IMR-90 (cell line): Measurements from ENCODE around the gene ADGRA3. TPM values are rescaled to one million over a fixed set of nuclear protein-coding genes. Genes with fewer than 3 reads are reported as not detected.

Experiments
- ATAC-seq: fragments of 200-7000 bp; cut with Tn5 transposase; 2 replicates; pipeline ENCODE4 v1.9.1; 2020; ENCODE audit warnings: low read depth, mild to moderate bottlenecking, moderate library complexity
- BruUV-seq: library from RNA; stranded (reverse); fragments of 400-500 nt; replicated peaks from 2 replicates; lab custom pipeline; 2021; lab: Mats Ljungman, UMichigan
- CTCF ChIA-PET: fragments of 300-600 bp; formaldehyde crosslinking; extraction: SDS; loops from one replicate; lab custom pipeline; 2021; ENCODE audit warnings: antibody characterized with exemption; lab: Yijun Ruan, JAX
- POLR2A ChIA-PET: fragments of 300-600 bp; sonication (Branson Sonifier 250); formaldehyde crosslinking; loops from one replicate; lab custom pipeline; 2022; ENCODE audit warnings: antibody characterized with exemption; ENCODE audit not compliant: unreplicated experiment; lab: Charles Lee
- DNase-seq: peaks from one replicate; pipeline ENCODE4 v3.0.0; 2013
- H2AFZ ChIP-seq: replicated peaks from 2 replicates; pipeline ENCODE3; 2013; ENCODE audit warnings: low read length, mild to moderate bottlenecking; ENCODE audit not compliant: poor library complexity
- H2AK5ac ChIP-seq: 2 replicates; pipeline ENCODE4 v1.6.1; 2013; ENCODE audit warnings: low read depth, low read length, inconsistent platforms
- H2AK9ac ChIP-seq: replicated peaks from 2 replicates; pipeline ENCODE3; 2013; ENCODE audit warnings: mild to moderate bottlenecking, low read depth, low read length, moderate library complexity; ENCODE audit not compliant: poor library complexity
- H2BK120ac ChIP-seq: 2 replicates; pipeline ENCODE4 v1.6.1; 2013; ENCODE audit warnings: low read depth, low read length, inconsistent platforms
- H2BK15ac ChIP-seq: 3 replicates; pipeline ENCODE4 v1.6.1; 2013; ENCODE audit warnings: low read depth, low read length, inconsistent platforms
- H2BK20ac ChIP-seq: 2 replicates; pipeline ENCODE4 v1.6.1; 2013; ENCODE audit warnings: low read depth, mild to moderate bottlenecking, inconsistent platforms, low read length, moderate library complexity
- H2BK5ac ChIP-seq: 2 replicates; pipeline ENCODE4 v1.6.1; 2013; ENCODE audit warnings: mild to moderate bottlenecking, low read depth, low read length, inconsistent platforms; ENCODE audit not compliant: poor library complexity, severe bottlenecking
- H3K14ac ChIP-seq: replicated peaks from 2 replicates; pipeline ENCODE4 v1.6.1; 2013; ENCODE audit warnings: low read depth, low read length, inconsistent platforms
- H3K18ac ChIP-seq: 2 replicates; pipeline ENCODE4 v1.6.1; 2013; ENCODE audit warnings: low read depth, low read length, control low read depth
- H3K23ac ChIP-seq: 2 replicates; pipeline ENCODE4 v1.6.1; 2013; ENCODE audit warnings: low read depth, low read length, inconsistent platforms
- H3K27ac ChIP-seq: 2 replicates; pipeline ENCODE4 v1.5.1; 2013; ENCODE audit warnings: mild to moderate bottlenecking, control low read depth, low read length; ENCODE audit not compliant: insufficient read depth
- H3K27me3 ChIP-seq: 2 replicates; pipeline ENCODE4 v1.6.1; 2013; ENCODE audit warnings: low read length; ENCODE audit not compliant: control insufficient read depth, insufficient read depth
- H3K36me3 ChIP-seq: 2 replicates; pipeline ENCODE4 v1.6.1; 2013; ENCODE audit warnings: low read length, mixed read lengths; ENCODE audit not compliant: control insufficient read depth, insufficient read depth
- H3K4ac ChIP-seq: 2 replicates; pipeline ENCODE4 v1.6.1; 2013; ENCODE audit warnings: low read depth, low read length, inconsistent platforms
- H3K4me1 ChIP-seq: 2 replicates; pipeline ENCODE4 v1.6.1; 2013; ENCODE audit warnings: low read length, mixed read lengths; ENCODE audit not compliant: control insufficient read depth, insufficient read depth
- H3K4me2 ChIP-seq: 2 replicates; pipeline ENCODE4 v1.6.1; 2013; ENCODE audit warnings: low read depth, mild to moderate bottlenecking, control low read depth, low read length, moderate library complexity
- H3K4me3 ChIP-seq: 2 replicates; pipeline ENCODE4 v1.5.1; 2013; ENCODE audit warnings: low read depth, mild to moderate bottlenecking, control low read depth, low read length, moderate library complexity; ENCODE audit not compliant: insufficient read depth
- H3K56ac ChIP-seq: 2 replicates; pipeline ENCODE4 v1.6.1; 2013; ENCODE audit warnings: low read length, inconsistent platforms; ENCODE audit not compliant: insufficient read depth; ENCODE audit errors: extremely low read depth
- H3K79me1 ChIP-seq, 2 experiments: 2 replicates each; pipeline ENCODE4 v1.6.1; 2013; ENCODE audit warnings: low read length in 2 of 2, inconsistent platforms in 1 of 2, low read depth in 1 of 2
- H3K9ac ChIP-seq: 2 replicates; pipeline ENCODE4 v1.6.1; 2013; ENCODE audit warnings: low read depth, low read length, control low read depth
- H3K9me1 ChIP-seq: 2 replicates; pipeline ENCODE4 v1.6.1; 2013; ENCODE audit warnings: low read length, inconsistent platforms; ENCODE audit not compliant: insufficient read depth
- H3K9me3 ChIP-seq: 2 replicates; pipeline ENCODE4 v1.6.1; 2013; ENCODE audit warnings: low read length; ENCODE audit not compliant: control insufficient read depth, insufficient read depth
- H4K20me1 ChIP-seq: 2 replicates; pipeline ENCODE4 v1.6.1; 2013; ENCODE audit warnings: low read length, inconsistent platforms; ENCODE audit not compliant: insufficient read depth
- H4K5ac ChIP-seq: 2 replicates; pipeline ENCODE4 v1.6.1; 2013; ENCODE audit warnings: mild to moderate bottlenecking, low read depth, low read length, control low read depth
- H4K8ac ChIP-seq, 2 experiments: 2 replicates each; pipeline ENCODE4 v1.6.1; 2013; ENCODE audit warnings: low read depth in 2 of 2, low read length in 2 of 2, control low read depth in 1 of 2, inconsistent platforms in 1 of 2
- H4K91ac ChIP-seq: 2 replicates; pipeline ENCODE4 v1.6.1; 2013; ENCODE audit warnings: low read depth, low read length, inconsistent platforms; ENCODE audit not compliant: insufficient read depth
- BHLHE40 ChIP-seq: fragments of 150-350 bp; IDR thresholded peaks from 2 replicates; pipeline ENCODE4 v1.6.1; 2016; ENCODE audit warnings: mild to moderate bottlenecking, low read depth, low read length
- CEBPB ChIP-seq: IDR thresholded peaks from 2 replicates; pipeline ENCODE4 v1.6.1; 2012; ENCODE audit warnings: low read depth, low read length, improper control_type of control experiment
- CHD1 ChIP-seq: IDR thresholded peaks from 2 replicates; pipeline ENCODE4 v1.6.1; 2012; ENCODE audit warnings: low read depth, low read length, improper control_type of control experiment
- CTCF ChIP-seq: conservative IDR thresholded peaks from 2 replicates; pipeline ENCODE4 v1.5.1; 2012; ENCODE audit warnings: mild to moderate bottlenecking, low read depth, low read length, improper control_type of control experiment
- ELK1 ChIP-seq: fragments of 150-350 bp; IDR thresholded peaks from 2 replicates; pipeline ENCODE4 v1.6.1; 2016; ENCODE audit warnings: low read depth, mild to moderate bottlenecking, low read length, moderate library complexity, borderline replicate concordance
- FOS ChIP-seq: fragments of 150-350 bp; IDR thresholded peaks from 2 replicates; pipeline ENCODE4 v1.6.1; 2016; ENCODE audit warnings: low read depth, low read length
- MAFK ChIP-seq: IDR thresholded peaks from 2 replicates; pipeline ENCODE4 v1.6.1; 2012; ENCODE audit warnings: low read depth, low read length, improper control_type of control experiment
- MAZ ChIP-seq: IDR thresholded peaks from 2 replicates; pipeline ENCODE4 v1.6.1; 2012; ENCODE audit warnings: low read depth, mild to moderate bottlenecking, low read length, improper control_type of control experiment, moderate library complexity, borderline replicate concordance
- MXI1 ChIP-seq: IDR thresholded peaks from 2 replicates; pipeline ENCODE4 v1.6.1; 2012; ENCODE audit warnings: low read depth, mild to moderate bottlenecking, low read length, moderate library complexity, borderline replicate concordance
- NFE2L2 ChIP-seq: fragments of 150-350 bp; IDR thresholded peaks from 2 replicates; pipeline ENCODE4 v1.6.1; 2016; ENCODE audit warnings: low read depth, mild to moderate bottlenecking, low read length
- POLR2A ChIP-seq: IDR thresholded peaks from 2 replicates; pipeline ENCODE4 v1.6.1; 2012; ENCODE audit warnings: mild to moderate bottlenecking, low read depth, low read length
- RAD21 ChIP-seq: IDR thresholded peaks from 2 replicates; pipeline ENCODE4 v1.6.1; 2012; ENCODE audit warnings: low read length, improper control_type of control experiment
- RCOR1 ChIP-seq: IDR thresholded peaks from 2 replicates; pipeline ENCODE4 v1.6.1; 2012; ENCODE audit warnings: mild to moderate bottlenecking, low read length, improper control_type of control experiment; ENCODE audit not compliant: insufficient replicate concordance
- RFX5 ChIP-seq: IDR thresholded peaks from 2 replicates; pipeline ENCODE4 v1.8.0; 2012; ENCODE audit warnings: low read depth, mild to moderate bottlenecking, low read length, moderate library complexity
- SMC3 ChIP-seq: fragments of 150-350 bp; IDR thresholded peaks from 2 replicates; pipeline ENCODE4 v1.6.1; 2016; ENCODE audit warnings: low read depth, mild to moderate bottlenecking, antibody characterized with exemption, low read length, moderate library complexity
- USF2 ChIP-seq: fragments of 150-350 bp; IDR thresholded peaks from 2 replicates; pipeline ENCODE4 v1.6.1; 2017; ENCODE audit warnings: mild to moderate bottlenecking, antibody characterized with exemption, low read length, low read depth
- WGBS, 2 experiments: methylation state at CpG; one replicate each; pipeline versions ENCODE4 v1.1.5 to v1.1.7; 2013; ENCODE audit warnings: missing lambda C conversion rate in 2 of 2; ENCODE audit not compliant: insufficient read length in 1 of 2; ENCODE audit errors: extremely low coverage in 2 of 2; 5-methylcytosine and 5-hydroxymethylcytosine counted together
- dilution Hi-C: fragments of 300-500 bp; cut with HindIII; formaldehyde crosslinking; loops from one replicate; pipeline ENCODE4 v1.14.3; 2018; ENCODE audit warnings: low sequenced_read_pairs; ENCODE audit not compliant: unreplicated experiment
- in situ Hi-C: fragments of 300-500 bp; cut with MboI; formaldehyde crosslinking; loops from 3 replicates; pipeline ENCODE4 v1.14.3; 2019; ENCODE audit warnings: low sequenced_read_pairs, inconsistent platforms, mixed read lengths
- intact Hi-C: fragments of 100-400 bp; cut with micrococcal nuclease; formaldehyde crosslinking; loops from 2 replicates; pipeline ENCODE4 v1.10.0; 2022
- polyA plus RNA-seq, 3 experiments: library from polyadenylated mRNA; depleted of rRNA; stranded (reverse); fragments of >200 nt; gene quantifications; 2 replicates each; pipeline ENCODE4 v1.2.3, GENCODE V29; 2012; ENCODE audit warnings: low replicate concordance in 1 of 3
- total RNA-seq: library from RNA; depleted of rRNA; stranded (reverse); fragments of >200 nt; gene quantifications from 2 replicates; pipeline ENCODE4 v1.2.3, GENCODE V29; 2012

The ADGRA3 gene
- total and polyA plus RNA-seq, 2 of the 4 experiments (the other 2 are of a cell fraction): 20.1 to 28.0 TPM

- in situ Hi-C loops: no loop called here
- Histone ChIP-seq H2AK5ac (no peak overlapping the region), H4K91ac (no peak overlapping the region), H3K4me1 (no peaks in the 10 kb centered on the region), H4K8ac (no peak overlapping the region), H3K36me3 (peaks cover 13% of the 10 kb centered on the region), H3K56ac (no peak overlapping the region), H3K14ac (no peak overlapping the region), H3K79me1 (no peaks in the 10 kb centered on the region; a peak in 1 of 4 replicates), H3K9me1 (no peaks in the 10 kb centered on the region), H2AK9ac (no peak overlapping the region), H2BK15ac (no peak overlapping the region), H3K4ac (no peak overlapping the region), H3K27me3 (no peaks in the 10 kb centered on the region), H2AFZ (no peak overlapping the region), H3K27ac (no peak overlapping the region), H2BK5ac (no peak overlapping the region), H3K4me3 (no peak overlapping the region), H2BK20ac (no peak overlapping the region), H3K4me2 (no peak overlapping the region), H3K23ac (no peak overlapping the region), H2BK120ac (no peak overlapping the region), H3K9me3 (no peaks in the 10 kb centered on the region), H3K18ac (no peak overlapping the region), H3K9ac (no peak overlapping the region), H4K5ac (no peak overlapping the region), H4K20me1 (no peaks in the 10 kb centered on the region)
- dilution Hi-C loops: no loop called here
- CTCF ChIA-PET: interaction anchor here (0.6 kb wide), 1 partner anchor 9 kb away, joined by 3 read pairs; no protein-coding TSS in a partner anchor
- DNase-seq: no peak
- TF ChIP-seq POLR2A: no peak
- TF ChIP-seq CEBPB: no peak
- no peak for TF ChIP-seq FOS
- TF ChIP-seq RCOR1: no peak
- TF ChIP-seq SMC3: no peak
- TF ChIP-seq USF2: no peak
- no peak for TF ChIP-seq RAD21
- no peak for TF ChIP-seq MAFK
- TF ChIP-seq RFX5: no peak
- no peak for TF ChIP-seq MAZ
- TF ChIP-seq ELK1: no peak
- TF ChIP-seq CTCF: no peak
- TF ChIP-seq CHD1: no peak
- no peak for TF ChIP-seq NFE2L2
- TF ChIP-seq MXI1: no peak
- TF ChIP-seq BHLHE40: no peak
- no peak for ATAC-seq
- POLR2A ChIA-PET: no interaction called here
- WGBS, 2 experiments: no CpG with 5 or more reads among the region's 6 CpGs
- intact Hi-C loops: no loop called here
- no TSS peak for BruUV-seq
These were observed 71.1 kb downstream of the ADGRA3 start for GRCh38 chr4:22444813-22445212.
